Ishikawa (cell line): ENCODE measurements around the gene KRTAP5-5.

Source experiments
- CEBPB ChIP-seq: IDR thresholded peaks from 2 replicates; pipeline ENCODE4 v1.6.1; 2012
- CREB1 ChIP-seq: IDR thresholded peaks from 2 replicates; pipeline ENCODE4 v1.6.1; 2012; ENCODE audit warnings: low read depth
- EGR1 ChIP-seq: IDR thresholded peaks from 2 replicates; pipeline ENCODE4 v1.6.1; 2012
- EP300 ChIP-seq: IDR thresholded peaks from 2 replicates; pipeline ENCODE4 v1.6.1; 2012; ENCODE audit warnings: borderline replicate concordance
- FOXM1 ChIP-seq: IDR thresholded peaks from 2 replicates; pipeline ENCODE4 v1.6.1; 2012; ENCODE audit warnings: low read depth, borderline replicate concordance
- NFIC ChIP-seq: IDR thresholded peaks from 2 replicates; pipeline ENCODE4 v1.6.1; 2012
- RAD21 ChIP-seq: IDR thresholded peaks from 2 replicates; pipeline ENCODE4 v1.6.1; 2012; ENCODE audit warnings: low read depth
- TAF1 ChIP-seq: IDR thresholded peaks from 2 replicates; pipeline ENCODE4 v1.6.1; 2012; ENCODE audit warnings: low read depth, mild to moderate bottlenecking
- TCF12 ChIP-seq: IDR thresholded peaks from 2 replicates; pipeline ENCODE4 v1.6.1; 2012; ENCODE audit warnings: low read depth
- TEAD4 ChIP-seq: IDR thresholded peaks from 2 replicates; pipeline ENCODE4 v1.6.1; 2012
- YY1 ChIP-seq: IDR thresholded peaks from 2 replicates; pipeline ENCODE4 v1.6.1; 2012; ENCODE audit warnings: low read depth
- ZBTB7A ChIP-seq: IDR thresholded peaks from 2 replicates; pipeline ENCODE4 v1.6.1; 2012; ENCODE audit warnings: low read depth
- TF ChIP-seq, protein P1 (sequence below): IDR thresholded peaks from 2 replicates; pipeline ENCODE4 v1.6.1; 2012; ENCODE audit warnings: low read depth, mild to moderate bottlenecking
- TF ChIP-seq, protein P2 (sequence below): IDR thresholded peaks from 2 replicates; pipeline ENCODE4 v1.6.1; 2012
- TF ChIP-seq, protein P3 (sequence below): IDR thresholded peaks from 2 replicates; pipeline ENCODE4 v1.6.1; 2012

KRTAP5-5 gene

DNA sequence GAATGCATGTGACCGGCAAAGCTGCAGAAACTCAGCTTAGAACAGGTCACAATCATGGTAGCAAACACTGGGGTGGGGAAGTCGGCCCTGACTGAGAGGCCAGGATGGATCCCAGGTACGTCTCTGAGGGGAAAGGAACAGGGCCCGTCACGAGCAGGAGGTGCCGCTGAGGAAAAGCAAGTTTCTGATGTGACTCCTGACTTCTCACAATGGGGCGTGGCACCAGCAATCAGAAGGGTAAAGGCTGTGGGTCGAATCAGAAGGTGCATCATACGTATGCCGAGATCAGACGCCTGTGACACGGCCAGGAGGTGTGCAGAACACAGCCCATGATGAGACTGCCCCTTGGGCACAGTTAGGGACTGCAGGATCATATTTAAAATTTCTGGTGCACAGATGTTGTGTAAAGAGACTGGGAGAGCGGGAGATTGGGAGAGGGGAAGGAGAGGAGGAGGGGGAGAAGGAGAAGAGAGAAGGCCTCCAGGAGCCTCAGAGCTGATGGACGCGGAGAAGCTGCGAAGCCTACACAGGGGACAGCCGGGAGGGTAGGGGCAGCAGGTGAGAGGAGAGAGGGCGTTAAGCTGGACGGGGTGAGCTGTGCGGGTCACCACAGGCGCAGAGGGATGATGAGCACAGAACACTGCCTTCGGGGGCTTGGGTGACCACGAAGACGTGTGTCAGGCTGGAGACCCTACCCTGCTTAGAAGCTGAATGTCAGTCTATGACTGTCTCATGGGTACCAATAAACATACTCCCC lies 30.7 kb downstream of the KRTAP5-5 start:
- TF ChIP-seq ZBTB7A (no peak), NFIC (no peak), FOXM1 (no peak), TEAD4 (no peak), CREB1 (no peak), YY1 (no peak), CEBPB (no peak), TCF12 (no peak), RAD21 (no peak), TAF1 (no peak), EP300 (no peak), EGR1 (no peak)
- TF ChIP-seq, protein P1, sequence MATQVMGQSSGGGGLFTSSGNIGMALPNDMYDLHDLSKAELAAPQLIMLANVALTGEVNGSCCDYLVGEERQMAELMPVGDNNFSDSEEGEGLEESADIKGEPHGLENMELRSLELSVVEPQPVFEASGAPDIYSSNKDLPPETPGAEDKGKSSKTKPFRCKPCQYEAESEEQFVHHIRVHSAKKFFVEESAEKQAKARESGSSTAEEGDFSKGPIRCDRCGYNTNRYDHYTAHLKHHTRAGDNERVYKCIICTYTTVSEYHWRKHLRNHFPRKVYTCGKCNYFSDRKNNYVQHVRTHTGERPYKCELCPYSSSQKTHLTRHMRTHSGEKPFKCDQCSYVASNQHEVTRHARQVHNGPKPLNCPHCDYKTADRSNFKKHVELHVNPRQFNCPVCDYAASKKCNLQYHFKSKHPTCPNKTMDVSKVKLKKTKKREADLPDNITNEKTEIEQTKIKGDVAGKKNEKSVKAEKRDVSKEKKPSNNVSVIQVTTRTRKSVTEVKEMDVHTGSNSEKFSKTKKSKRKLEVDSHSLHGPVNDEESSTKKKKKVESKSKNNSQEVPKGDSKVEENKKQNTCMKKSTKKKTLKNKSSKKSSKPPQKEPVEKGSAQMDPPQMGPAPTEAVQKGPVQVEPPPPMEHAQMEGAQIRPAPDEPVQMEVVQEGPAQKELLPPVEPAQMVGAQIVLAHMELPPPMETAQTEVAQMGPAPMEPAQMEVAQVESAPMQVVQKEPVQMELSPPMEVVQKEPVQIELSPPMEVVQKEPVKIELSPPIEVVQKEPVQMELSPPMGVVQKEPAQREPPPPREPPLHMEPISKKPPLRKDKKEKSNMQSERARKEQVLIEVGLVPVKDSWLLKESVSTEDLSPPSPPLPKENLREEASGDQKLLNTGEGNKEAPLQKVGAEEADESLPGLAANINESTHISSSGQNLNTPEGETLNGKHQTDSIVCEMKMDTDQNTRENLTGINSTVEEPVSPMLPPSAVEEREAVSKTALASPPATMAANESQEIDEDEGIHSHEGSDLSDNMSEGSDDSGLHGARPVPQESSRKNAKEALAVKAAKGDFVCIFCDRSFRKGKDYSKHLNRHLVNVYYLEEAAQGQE, result no peak
- TF ChIP-seq, protein P2, sequence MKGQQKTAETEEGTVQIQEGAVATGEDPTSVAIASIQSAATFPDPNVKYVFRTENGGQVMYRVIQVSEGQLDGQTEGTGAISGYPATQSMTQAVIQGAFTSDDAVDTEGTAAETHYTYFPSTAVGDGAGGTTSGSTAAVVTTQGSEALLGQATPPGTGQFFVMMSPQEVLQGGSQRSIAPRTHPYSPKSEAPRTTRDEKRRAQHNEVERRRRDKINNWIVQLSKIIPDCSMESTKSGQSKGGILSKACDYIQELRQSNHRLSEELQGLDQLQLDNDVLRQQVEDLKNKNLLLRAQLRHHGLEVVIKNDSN, result no peak
- TF ChIP-seq, protein P3, sequence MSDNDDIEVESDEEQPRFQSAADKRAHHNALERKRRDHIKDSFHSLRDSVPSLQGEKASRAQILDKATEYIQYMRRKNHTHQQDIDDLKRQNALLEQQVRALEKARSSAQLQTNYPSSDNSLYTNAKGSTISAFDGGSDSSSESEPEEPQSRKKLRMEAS, result no peak

DNA sequence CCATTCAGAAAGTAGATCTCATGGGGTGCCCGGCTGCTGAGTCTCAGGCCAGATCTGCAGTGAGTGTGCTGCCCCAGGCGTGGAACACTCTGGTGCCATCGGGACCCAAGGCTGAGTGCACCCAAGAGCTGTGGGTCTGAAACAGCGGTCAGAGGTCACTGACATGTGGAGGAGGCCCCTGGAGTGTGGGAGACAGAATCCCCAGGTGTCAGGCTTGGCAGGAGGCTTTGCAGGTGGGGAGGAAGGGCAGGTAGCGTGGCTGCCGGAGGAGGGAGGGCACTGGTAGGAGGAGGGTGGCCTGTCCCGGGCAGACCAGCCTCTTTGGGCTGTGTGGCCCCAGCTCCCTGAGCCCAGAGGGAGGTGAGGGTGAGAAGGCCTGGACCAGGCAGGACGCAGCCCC lies 35.7 kb downstream of the KRTAP5-5 start:
- TF ChIP-seq TAF1 (no peak), CREB1 (no peak), CEBPB (no peak), FOXM1 (no peak), YY1 (no peak)

DNA sequence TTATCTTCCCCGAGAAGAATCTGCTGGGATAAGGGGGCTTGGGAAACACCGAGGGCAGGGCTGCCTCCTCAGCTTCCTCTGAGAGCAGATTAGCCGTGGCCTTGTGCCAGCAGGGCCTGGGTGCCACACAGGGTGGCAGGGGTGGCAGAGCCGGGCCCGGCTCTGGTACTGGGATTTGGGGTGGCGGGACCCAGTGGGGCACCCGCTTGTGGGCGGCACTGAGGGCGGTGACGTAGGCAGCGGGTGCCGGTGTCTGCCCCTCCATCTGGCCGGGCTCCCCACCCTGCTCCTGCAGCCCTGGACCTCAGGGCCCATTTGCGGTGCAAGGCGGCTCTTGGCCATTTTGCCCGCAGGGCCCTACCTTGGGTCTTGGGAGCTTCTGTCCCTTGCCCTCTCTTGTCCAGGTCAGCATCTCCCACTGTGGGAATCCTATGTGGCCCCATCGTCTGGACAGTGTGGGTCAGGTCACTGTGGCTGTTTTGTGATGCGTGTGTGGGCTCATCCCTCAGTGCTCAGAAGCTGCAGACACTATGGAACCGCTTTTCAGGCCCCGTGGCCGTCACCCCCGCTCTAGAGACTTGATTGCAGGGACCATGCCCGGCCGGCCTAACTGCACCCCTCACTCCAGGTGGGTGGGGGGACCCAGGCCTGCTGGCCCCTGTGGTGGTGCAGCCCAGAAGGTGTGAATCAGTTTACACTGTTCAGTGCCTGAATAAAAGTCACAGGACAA lies 37.7 kb downstream of the KRTAP5-5 start:
- no peak for TF ChIP-seq CREB1
- TF ChIP-seq TAF1, result no peak
- no peak for TF ChIP-seq YY1
- TF ChIP-seq, protein P1, result no peak
- no peak for TF ChIP-seq TCF12
- no peak for TF ChIP-seq EGR1
- TF ChIP-seq EP300, result no peak
- no peak for TF ChIP-seq NFIC
- TF ChIP-seq, protein P3, result no peak
- no peak for TF ChIP-seq FOXM1
- TF ChIP-seq, protein P2, result no peak
- TF ChIP-seq TEAD4, result no peak
- no peak for TF ChIP-seq RAD21
- TF ChIP-seq ZBTB7A, result no peak
- no peak for TF ChIP-seq CEBPB

DNA sequence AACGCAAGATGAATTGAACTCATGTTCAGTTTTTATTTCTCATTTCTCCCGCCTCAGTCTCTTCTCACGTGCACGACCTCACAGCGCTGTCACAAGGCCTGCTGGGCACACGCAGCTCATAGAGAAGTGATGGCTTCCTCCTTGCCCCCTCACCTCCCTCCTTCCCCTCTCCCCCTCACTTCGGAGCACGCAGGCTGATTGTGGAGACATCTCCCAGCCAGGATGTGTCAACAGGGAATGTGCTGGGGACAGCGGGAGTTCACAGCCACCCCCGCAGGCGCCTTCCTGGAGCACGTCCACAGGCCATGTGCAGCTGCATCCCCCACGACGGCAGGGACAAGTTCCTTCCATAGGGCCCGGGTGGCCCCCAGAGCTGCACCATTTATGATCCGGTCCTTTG lies 38.3 kb downstream of the KRTAP5-5 start:
- TF ChIP-seq CREB1, result no peak
- TF ChIP-seq, protein P3, result no peak
- TF ChIP-seq TAF1, result no peak
- TF ChIP-seq NFIC, result no peak
- TF ChIP-seq EP300, result no peak
- no peak for TF ChIP-seq CEBPB
- no peak for TF ChIP-seq TCF12
- TF ChIP-seq ZBTB7A, result no peak
- no peak for TF ChIP-seq FOXM1
- TF ChIP-seq YY1, result no peak
- TF ChIP-seq RAD21, result no peak
- TF ChIP-seq, protein P2, result no peak
- TF ChIP-seq, protein P1, result no peak
- no peak for TF ChIP-seq TEAD4
